ENCODE measurements around the gene FAM118A.

The FAM118A gene

GRCh38 chr22:45303181-45303580, 6.6 kb upstream of the FAM118A start:
- H2AFZ ChIP-seq (ENCODE audit: low read depth, low read length), result no peak overlapping the region
- H3K36me3 ChIP-seq (replicated peaks; ENCODE audit: low read depth, low read length), result no peaks in the 10 kb centered on the region
- H3K27ac ChIP-seq (ENCODE audit: low read length), result no peak overlapping the region
- H3K4me1 ChIP-seq (ENCODE audit: low read length), result peaks cover 16% of the 10 kb centered on the region
- no peak overlapping the region for H3K4me3 ChIP-seq (ENCODE audit: low read length)
- peak overlapping the region; percentile 2; the same call in 1 of the 2 replicates for H3K4me2 ChIP-seq (ENCODE audit: low read length)
- no peaks in the 10 kb centered on the region for H3K9me3 ChIP-seq (ENCODE audit: insufficient read depth, low read length)
- H3K27me3 ChIP-seq (ENCODE audit: low read depth, low read length), result no peaks in the 10 kb centered on the region
- no peaks in the 10 kb centered on the region for H4K20me1 ChIP-seq (ENCODE audit: insufficient read depth, low read length)
- TF ChIP-seq CTCF (IDR thresholded peaks at IDR 0.05; ENCODE audit: low read depth, low read length), result no peak
- TF ChIP-seq EZH2phosphoT487 (IDR thresholded peaks at IDR 0.05; ENCODE audit: low read depth), result no peak
- no peak overlapping the region for H3K9ac ChIP-seq (ENCODE audit: low read length)
- no peaks in the 10 kb centered on the region for H3K79me2 ChIP-seq (ENCODE audit: low read length)

- Histone ChIP-seq H3K4me1 (ENCODE audit: low read length) (peaks cover 26% of the 10 kb centered on the region), H3K4me2 (ENCODE audit: low read length) (no peak overlapping the region), H4K20me1 (ENCODE audit: insufficient read depth, low read length) (no peaks in the 10 kb centered on the region), H2AFZ (ENCODE audit: low read depth, low read length) (no peak overlapping the region), H3K27ac (ENCODE audit: low read length) (no peak overlapping the region), H3K4me3 (ENCODE audit: low read length) (no peak overlapping the region), H3K9me3 (ENCODE audit: insufficient read depth, low read length) (no peaks in the 10 kb centered on the region), H3K27me3 (ENCODE audit: low read depth, low read length) (no peaks in the 10 kb centered on the region), H3K9ac (ENCODE audit: low read length) (no peak overlapping the region), H3K36me3 (replicated peaks; ENCODE audit: low read depth, low read length) (no peaks in the 10 kb centered on the region), H3K79me2 (ENCODE audit: low read length) (peaks cover 1% of the 10 kb centered on the region)
- TF ChIP-seq EZH2phosphoT487 (IDR thresholded peaks at IDR 0.05; ENCODE audit: low read depth) (no peak), CTCF (IDR thresholded peaks at IDR 0.05; ENCODE audit: low read depth, low read length) (no peak)
Observed at GRCh38 chr22:45304971-45305370, 4.8 kb upstream of the FAM118A start.

- H3K27me3 ChIP-seq (ENCODE audit: low read depth, low read length), result no peaks in the 10 kb centered on the region
- H2AFZ ChIP-seq (ENCODE audit: low read depth, low read length), result no peak overlapping the region
- H3K4me2 ChIP-seq (ENCODE audit: low read length), result no peak overlapping the region
- H3K4me1 ChIP-seq (ENCODE audit: low read length), result peaks cover 26% of the 10 kb centered on the region
- no peaks in the 10 kb centered on the region for H3K36me3 ChIP-seq (replicated peaks; ENCODE audit: low read depth, low read length)
- no peak overlapping the region for H3K9ac ChIP-seq (ENCODE audit: low read length)
- no peaks in the 10 kb centered on the region for H3K9me3 ChIP-seq (ENCODE audit: insufficient read depth, low read length)
- peaks cover 7% of the 10 kb centered on the region for H3K79me2 ChIP-seq (ENCODE audit: low read length)
- TF ChIP-seq CTCF (IDR thresholded peaks at IDR 0.05; ENCODE audit: low read depth, low read length), result no peak
- no peak for TF ChIP-seq EZH2phosphoT487 (IDR thresholded peaks at IDR 0.05; ENCODE audit: low read depth)
- H4K20me1 ChIP-seq (ENCODE audit: insufficient read depth, low read length), result peaks cover under 1% of the 10 kb centered on the region; the same call in 1 of the 2 replicates
- H3K27ac ChIP-seq (ENCODE audit: low read length), result no peak overlapping the region
- no peak overlapping the region for H3K4me3 ChIP-seq (ENCODE audit: low read length)
Observed at GRCh38 chr22:45305456-45306075, 4.2 kb upstream of the FAM118A start.

GRCh38 chr22:45306139-45306538, 3.6 kb upstream of the FAM118A start:
- H3K4me1 ChIP-seq (ENCODE audit: low read length), result peaks cover 30% of the 10 kb centered on the region
- H3K4me2 ChIP-seq (ENCODE audit: low read length), result no peak overlapping the region
- H3K27ac ChIP-seq (ENCODE audit: low read length), result no peak overlapping the region

More at GRCh38 chr22:45306139-45306538, 3.6 kb upstream of the FAM118A start:
- Histone ChIP-seq H3K9me3 (ENCODE audit: insufficient read depth, low read length) (no peaks in the 10 kb centered on the region), H3K27me3 (ENCODE audit: low read depth, low read length) (no peaks in the 10 kb centered on the region), H3K79me2 (ENCODE audit: low read length) (peaks cover 13% of the 10 kb centered on the region), H4K20me1 (ENCODE audit: insufficient read depth, low read length) (peaks cover 6% of the 10 kb centered on the region), H2AFZ (ENCODE audit: low read depth, low read length) (no peak overlapping the region), H3K36me3 (replicated peaks; ENCODE audit: low read depth, low read length) (no peaks in the 10 kb centered on the region), H3K4me3 (ENCODE audit: low read length) (no peak overlapping the region), H3K9ac (ENCODE audit: low read length) (no peak overlapping the region)
- TF ChIP-seq EZH2phosphoT487 (IDR thresholded peaks at IDR 0.05; ENCODE audit: low read depth), result no peak
- no peak for TF ChIP-seq CTCF (IDR thresholded peaks at IDR 0.05; ENCODE audit: low read depth, low read length)
